NCI-H748 treated with DMSO at 0.1 percent for 48 hours (cell line): ENCODE data around the gene STON2.

Experiments
- DNase-seq: peaks from one replicate; lab custom pipeline; 2025; lab: John Stamatoyannopoulos, UW

Gene STON2

GRCh38 chr14:81302638-81303037 is 97.5 kb downstream of the STON2 start:
- DNase-seq = peak; percentile 99

GRCh38 chr14:81301813-81302212 is 98.3 kb downstream of the STON2 start:
- DNase-seq = no peak

GRCh38 chr14:81301371-81301770 is 98.8 kb downstream of the STON2 start:
- DNase-seq = no peak

GRCh38 chr14:81298911-81299310 is 101.2 kb downstream of the STON2 start:
- no peak for DNase-seq

GRCh38 chr14:81298122-81298521 is 102.0 kb downstream of the STON2 start:
- no peak for DNase-seq

GRCh38 chr14:81295958-81296923 is 103.9 kb downstream of the STON2 start:
- no peak for DNase-seq

- DNase-seq = no peak
Observed at GRCh38 chr14:81289516-81289915, 110.6 kb downstream of the STON2 start.

GRCh38 chr14:81286574-81287370 is 113.4 kb downstream of the STON2 start:
- DNase-seq = no peak

GRCh38 chr14:81285245-81285644 is 114.9 kb downstream of the STON2 start:
- no peak for DNase-seq

GRCh38 chr14:81281332-81281731 is 118.8 kb downstream of the STON2 start:
- DNase-seq = no peak

- DNase-seq = no peak
Observed at GRCh38 chr14:81280136-81280791, 119.9 kb downstream of the STON2 start.

- DNase-seq = no peak
Observed at GRCh38 chr14:81277096-81277495, 123.0 kb downstream of the STON2 start.

- DNase-seq = no peak
Observed at GRCh38 chr14:81276073-81277069, 123.8 kb downstream of the STON2 start.

- DNase-seq = no peak
Observed at GRCh38 chr14:81275305-81276072, 124.6 kb downstream of the STON2 start.

GRCh38 chr14:81273961-81274575 is 126.1 kb downstream of the STON2 start:
- no peak for DNase-seq

GRCh38 chr14:81273521-81273920 is 126.6 kb downstream of the STON2 start:
- no peak for DNase-seq

GRCh38 chr14:81272317-81272716 is 127.8 kb downstream of the STON2 start:
- no peak for DNase-seq

- DNase-seq = no peak
Observed at GRCh38 chr14:81269979-81270375, 130.1 kb downstream of the STON2 start.

- peak; percentile 80 for DNase-seq
Observed at GRCh38 chr14:81269100-81269978, 130.8 kb downstream of the STON2 start.
